ENCODE data around the gene ZNF662. TPM values are rescaled to one million over a fixed set of nuclear protein-coding genes. Genes with fewer than 3 reads are reported as not detected.

ZNF662 gene
- total RNA-seq, 3 donors from 2014 or later, result 6.7 to 14.4 (median 13.6) TPM

DNA sequence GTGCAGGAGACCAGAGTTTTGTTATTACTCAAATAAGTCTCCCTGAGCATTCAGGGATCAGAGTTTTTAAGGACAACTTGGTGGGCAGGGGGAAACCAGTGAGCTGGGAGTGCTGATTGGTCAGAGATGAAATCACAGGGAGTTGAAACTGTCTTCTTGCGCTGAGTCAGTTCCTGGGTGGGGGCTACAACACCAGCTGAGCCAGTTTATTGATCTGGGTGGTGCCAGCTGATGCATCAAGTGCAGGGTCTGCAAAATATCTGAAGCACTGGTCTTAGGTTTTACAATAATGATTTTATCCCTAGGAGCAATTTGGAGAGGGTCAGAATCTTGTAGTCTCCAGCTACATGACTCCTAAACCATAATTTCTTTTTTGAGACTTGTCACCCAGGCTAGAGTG is 13.8 kb upstream of the ZNF662 start:
- ATAC-seq (no peak), DNase-seq (no peak)
- Histone ChIP-seq H3K4me1 (ENCODE audit: low read depth) (no peaks in the 10 kb centered on the region), H3K4me3 (no peak overlapping the region), H3K9me3 (no peaks in the 10 kb centered on the region), H3K36me3 (ENCODE audit: low read depth) (no peaks in the 10 kb centered on the region)
- intact Hi-C loops (cut with DNase I, micrococcal nuclease), result no loop called here
- TF ChIP-seq, protein P1, sequence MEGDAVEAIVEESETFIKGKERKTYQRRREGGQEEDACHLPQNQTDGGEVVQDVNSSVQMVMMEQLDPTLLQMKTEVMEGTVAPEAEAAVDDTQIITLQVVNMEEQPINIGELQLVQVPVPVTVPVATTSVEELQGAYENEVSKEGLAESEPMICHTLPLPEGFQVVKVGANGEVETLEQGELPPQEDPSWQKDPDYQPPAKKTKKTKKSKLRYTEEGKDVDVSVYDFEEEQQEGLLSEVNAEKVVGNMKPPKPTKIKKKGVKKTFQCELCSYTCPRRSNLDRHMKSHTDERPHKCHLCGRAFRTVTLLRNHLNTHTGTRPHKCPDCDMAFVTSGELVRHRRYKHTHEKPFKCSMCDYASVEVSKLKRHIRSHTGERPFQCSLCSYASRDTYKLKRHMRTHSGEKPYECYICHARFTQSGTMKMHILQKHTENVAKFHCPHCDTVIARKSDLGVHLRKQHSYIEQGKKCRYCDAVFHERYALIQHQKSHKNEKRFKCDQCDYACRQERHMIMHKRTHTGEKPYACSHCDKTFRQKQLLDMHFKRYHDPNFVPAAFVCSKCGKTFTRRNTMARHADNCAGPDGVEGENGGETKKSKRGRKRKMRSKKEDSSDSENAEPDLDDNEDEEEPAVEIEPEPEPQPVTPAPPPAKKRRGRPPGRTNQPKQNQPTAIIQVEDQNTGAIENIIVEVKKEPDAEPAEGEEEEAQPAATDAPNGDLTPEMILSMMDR (IDR thresholded peaks at IDR 0.05), result no peak

DNA sequence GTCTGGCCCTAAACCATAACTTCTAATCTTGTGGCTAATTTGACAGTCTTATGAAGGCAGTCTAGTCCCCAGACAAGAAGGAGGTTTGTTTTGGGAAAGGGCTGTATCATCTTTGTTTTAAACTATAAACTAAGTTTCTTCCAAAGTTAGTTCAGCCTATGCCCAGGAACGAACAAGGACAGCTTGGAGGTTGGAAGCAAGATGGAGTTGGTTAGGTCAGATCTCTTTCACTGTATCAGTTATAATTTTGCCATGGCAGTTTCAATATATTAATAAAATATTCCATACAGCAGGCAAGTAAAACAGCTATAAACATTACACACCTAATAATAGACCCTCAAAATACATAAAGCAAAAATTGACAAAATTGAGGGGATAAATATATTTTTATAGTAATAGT is 13.1 kb upstream of the ZNF662 start:
- Histone ChIP-seq H3K4me3 (no peak overlapping the region), H3K36me3 (ENCODE audit: low read depth) (no peaks in the 10 kb centered on the region), H3K4me1 (ENCODE audit: low read depth) (no peaks in the 10 kb centered on the region), H3K9me3 (no peaks in the 10 kb centered on the region)
- ATAC-seq (no peak), DNase-seq (no peak)
- intact Hi-C loops (cut with DNase I, micrococcal nuclease), result no loop called here
- TF ChIP-seq, protein P1 (IDR thresholded peaks at IDR 0.05), result no peak

DNA sequence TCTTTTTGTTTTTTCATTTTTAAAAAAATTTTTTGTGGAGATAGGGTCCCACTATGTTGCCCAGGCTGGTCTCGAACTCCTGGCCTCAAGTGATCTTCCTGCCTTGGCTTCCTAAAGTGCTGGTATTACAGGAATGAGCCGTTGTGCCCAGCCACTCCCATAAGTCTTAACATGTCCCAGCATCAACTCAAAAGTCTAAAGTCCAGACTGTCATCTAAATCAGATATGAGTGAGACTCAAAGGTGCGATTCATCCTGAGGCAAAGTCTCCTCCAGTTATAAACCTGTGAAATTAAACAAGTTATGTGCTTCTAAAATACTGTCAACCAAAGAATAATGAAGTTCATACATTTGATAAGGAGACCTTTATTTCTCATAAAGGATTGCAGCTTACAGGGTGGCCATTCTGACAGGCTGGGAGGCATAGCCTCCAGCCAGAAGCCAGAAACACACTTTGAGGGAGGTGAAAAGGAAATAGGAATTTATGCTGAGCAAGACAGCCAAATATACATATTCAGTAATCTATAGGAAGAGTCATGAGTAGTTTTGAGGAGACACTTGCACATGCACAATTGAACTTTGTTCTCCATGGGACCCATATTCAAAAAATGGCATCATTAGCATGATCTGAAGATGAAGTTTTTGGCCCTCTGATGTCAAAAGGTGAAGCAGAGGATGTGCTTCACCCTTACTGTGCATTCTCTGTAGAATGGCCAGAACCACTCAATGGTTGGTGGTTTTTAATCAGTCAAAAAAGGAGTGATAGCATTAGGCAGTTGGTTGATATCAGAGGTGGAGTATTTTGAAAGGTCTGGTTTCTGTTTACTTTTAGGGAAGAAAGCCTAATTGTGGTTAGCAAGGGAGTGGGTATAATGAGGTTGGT is 11.0 kb upstream of the ZNF662 start:
- Histone ChIP-seq H3K4me1 (ENCODE audit: low read depth) (no peaks in the 10 kb centered on the region), H3K9me3 (no peaks in the 10 kb centered on the region), H3K36me3 (ENCODE audit: low read depth) (no peaks in the 10 kb centered on the region), H3K4me3 (no peak overlapping the region)
- intact Hi-C loops (cut with DNase I, micrococcal nuclease), result no loop called here
- ATAC-seq, result peak; percentile 65
- DNase-seq, result peak in 1 of 3 donors; percentile 19
- TF ChIP-seq, protein P1 (IDR thresholded peaks at IDR 0.05), result no peak

DNA sequence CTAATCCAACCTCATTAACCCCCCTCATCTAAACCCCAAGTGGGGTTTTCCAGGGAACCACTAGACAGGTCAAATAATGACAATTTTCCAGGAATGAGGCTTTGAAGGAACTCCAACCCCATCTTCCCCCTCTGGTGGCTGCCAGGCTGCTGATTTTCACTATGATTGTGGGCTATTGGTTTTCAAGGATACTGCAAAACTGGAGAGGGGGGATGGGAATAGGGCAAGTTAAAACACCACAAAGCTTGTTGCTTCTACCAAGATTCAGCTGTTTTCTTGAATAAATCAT is 10.4 kb upstream of the ZNF662 start:
- intact Hi-C loops (cut with DNase I, micrococcal nuclease), result no loop called here
- Histone ChIP-seq H3K36me3 (ENCODE audit: low read depth) (no peaks in the 10 kb centered on the region), H3K4me1 (ENCODE audit: low read depth) (no peaks in the 10 kb centered on the region), H3K4me3 (no peak overlapping the region), H3K9me3 (no peaks in the 10 kb centered on the region)
- TF ChIP-seq, protein P1 (IDR thresholded peaks at IDR 0.05), result no peak
- no peak for DNase-seq
- no peak for ATAC-seq

DNA sequence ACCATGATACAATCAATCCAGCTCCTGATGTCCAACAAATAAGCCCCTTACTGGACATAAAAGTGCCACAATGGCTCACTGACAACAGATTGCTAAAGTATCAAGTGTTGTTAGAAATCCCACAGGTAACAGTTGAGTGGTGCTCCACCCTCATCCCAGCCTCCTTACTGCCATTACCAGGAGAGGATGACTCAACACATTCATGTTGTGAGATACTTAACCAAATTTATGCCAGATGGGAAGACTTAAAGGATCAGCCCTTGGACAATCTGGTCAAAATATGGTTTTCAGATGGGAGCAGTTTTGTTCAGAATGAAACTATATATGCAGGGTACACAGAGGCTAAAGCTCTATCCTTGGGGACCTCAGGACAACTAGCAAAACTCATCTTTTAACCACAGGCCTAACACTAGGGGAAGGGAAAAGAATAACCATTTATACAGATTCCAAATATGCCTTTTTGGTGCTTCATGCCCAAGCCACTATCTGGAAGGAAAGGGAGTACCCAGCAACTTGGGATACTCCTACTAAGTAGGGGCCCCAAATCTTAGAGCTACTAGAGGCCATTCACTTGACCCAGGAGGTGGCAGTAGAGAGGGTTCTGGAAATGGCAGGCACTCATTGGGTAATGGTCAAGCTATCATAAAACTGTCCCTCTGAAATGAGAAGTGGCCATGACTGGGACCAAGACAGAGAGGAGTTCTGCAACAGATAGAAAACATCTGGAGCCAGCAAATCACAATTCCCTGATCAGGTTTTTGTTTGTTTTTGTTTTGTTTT is 6.9 kb upstream of the ZNF662 start:
- no peak for ATAC-seq
- intact Hi-C loops (cut with DNase I, micrococcal nuclease), result no loop called here
- TF ChIP-seq, protein P1 (IDR thresholded peaks at IDR 0.05), result no peak
- Histone ChIP-seq H3K4me1 (ENCODE audit: low read depth) (no peaks in the 10 kb centered on the region), H3K36me3 (ENCODE audit: low read depth) (no peaks in the 10 kb centered on the region), H3K4me3 (no peak overlapping the region), H3K9me3 (no peaks in the 10 kb centered on the region)
- no peak for DNase-seq

All from mucosa of descending colon (tissue), 3 donors.